Epithelial cell of esophagus (primary cell): ENCODE measurements around the gene CEP170B.
A peak's percentile ranks its signal among the peaks of the same experiment; 100 is the strongest.

Experiments
- DNase-seq: peaks from one replicate; pipeline ENCODE4 v3.0.0; 2010; ENCODE audit warnings: low read depth
- H3K4me3 ChIP-seq: 2 replicates; pipeline ENCODE4 v1.5.1; 2011; ENCODE audit warnings: mild to moderate bottlenecking, low read length, control low read depth
- TF ChIP-seq, protein P1 (sequence below): IDR thresholded peaks from 2 replicates; pipeline ENCODE4 v1.5.1; 2011; ENCODE audit warnings: low read depth, mild to moderate bottlenecking, low read length, control low read depth, inconsistent platforms; ENCODE audit not compliant: insufficient read depth; ENCODE audit errors: missing control alignments

The CEP170B gene

DNA sequence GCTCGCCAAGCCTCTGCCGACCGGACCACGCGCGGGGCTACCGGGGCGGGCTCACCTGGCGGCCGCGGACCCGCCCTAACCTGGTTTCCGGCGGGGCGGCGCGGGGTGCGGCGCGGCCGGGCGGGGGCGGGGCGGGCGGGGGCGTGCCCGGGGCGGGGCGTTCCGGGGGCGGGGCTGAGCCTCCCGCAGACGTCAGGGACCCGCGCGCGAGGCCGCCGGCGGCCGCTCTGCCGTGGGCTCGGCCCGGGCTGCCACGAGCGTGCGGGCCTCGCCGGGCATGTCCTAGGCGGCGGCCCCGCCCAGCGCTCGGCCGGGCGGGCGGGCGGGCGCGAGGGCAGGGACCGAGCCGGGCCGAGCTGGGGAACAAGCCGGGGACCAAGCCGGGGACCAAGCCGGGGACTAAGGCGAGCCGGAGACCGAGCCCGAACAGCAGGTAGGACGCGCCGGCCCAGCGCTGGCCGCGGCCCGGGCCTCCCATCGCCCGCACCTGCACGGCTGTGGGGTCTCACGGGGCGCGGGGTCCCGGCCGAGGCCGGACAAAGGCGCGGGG is at the start of gene CEP170B:
Gene CEP170B (plus strand): TSS at position 188 of the 550 bp plus-strand sequence. CDS start 3,183 bp downstream, outside the sequence.
- DNase-seq = peak; percentile 62
- H3K4me3 ChIP-seq = peak within 1 kb of the TSS; percentile 83
- TF ChIP-seq, protein P1, sequence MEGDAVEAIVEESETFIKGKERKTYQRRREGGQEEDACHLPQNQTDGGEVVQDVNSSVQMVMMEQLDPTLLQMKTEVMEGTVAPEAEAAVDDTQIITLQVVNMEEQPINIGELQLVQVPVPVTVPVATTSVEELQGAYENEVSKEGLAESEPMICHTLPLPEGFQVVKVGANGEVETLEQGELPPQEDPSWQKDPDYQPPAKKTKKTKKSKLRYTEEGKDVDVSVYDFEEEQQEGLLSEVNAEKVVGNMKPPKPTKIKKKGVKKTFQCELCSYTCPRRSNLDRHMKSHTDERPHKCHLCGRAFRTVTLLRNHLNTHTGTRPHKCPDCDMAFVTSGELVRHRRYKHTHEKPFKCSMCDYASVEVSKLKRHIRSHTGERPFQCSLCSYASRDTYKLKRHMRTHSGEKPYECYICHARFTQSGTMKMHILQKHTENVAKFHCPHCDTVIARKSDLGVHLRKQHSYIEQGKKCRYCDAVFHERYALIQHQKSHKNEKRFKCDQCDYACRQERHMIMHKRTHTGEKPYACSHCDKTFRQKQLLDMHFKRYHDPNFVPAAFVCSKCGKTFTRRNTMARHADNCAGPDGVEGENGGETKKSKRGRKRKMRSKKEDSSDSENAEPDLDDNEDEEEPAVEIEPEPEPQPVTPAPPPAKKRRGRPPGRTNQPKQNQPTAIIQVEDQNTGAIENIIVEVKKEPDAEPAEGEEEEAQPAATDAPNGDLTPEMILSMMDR = no peak

DNA sequence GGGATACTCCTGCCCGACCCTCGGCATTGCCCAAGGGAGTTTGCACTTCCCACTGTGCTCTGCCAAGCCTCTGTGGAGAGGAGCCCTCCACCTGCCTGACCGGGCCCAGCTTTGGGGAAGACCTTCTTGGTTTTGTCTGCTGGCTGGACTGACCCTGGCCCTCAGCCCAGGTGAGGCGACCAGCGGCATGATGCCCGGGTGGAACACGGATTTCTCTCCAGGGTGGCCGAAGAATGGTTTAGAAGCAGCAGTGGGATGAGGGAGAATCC is 48.5 kb upstream of the CEP170B start:
- TF ChIP-seq, protein P1 = no peak
- no peak for DNase-seq
- peak overlapping the region; percentile 73 for H3K4me3 ChIP-seq

DNA sequence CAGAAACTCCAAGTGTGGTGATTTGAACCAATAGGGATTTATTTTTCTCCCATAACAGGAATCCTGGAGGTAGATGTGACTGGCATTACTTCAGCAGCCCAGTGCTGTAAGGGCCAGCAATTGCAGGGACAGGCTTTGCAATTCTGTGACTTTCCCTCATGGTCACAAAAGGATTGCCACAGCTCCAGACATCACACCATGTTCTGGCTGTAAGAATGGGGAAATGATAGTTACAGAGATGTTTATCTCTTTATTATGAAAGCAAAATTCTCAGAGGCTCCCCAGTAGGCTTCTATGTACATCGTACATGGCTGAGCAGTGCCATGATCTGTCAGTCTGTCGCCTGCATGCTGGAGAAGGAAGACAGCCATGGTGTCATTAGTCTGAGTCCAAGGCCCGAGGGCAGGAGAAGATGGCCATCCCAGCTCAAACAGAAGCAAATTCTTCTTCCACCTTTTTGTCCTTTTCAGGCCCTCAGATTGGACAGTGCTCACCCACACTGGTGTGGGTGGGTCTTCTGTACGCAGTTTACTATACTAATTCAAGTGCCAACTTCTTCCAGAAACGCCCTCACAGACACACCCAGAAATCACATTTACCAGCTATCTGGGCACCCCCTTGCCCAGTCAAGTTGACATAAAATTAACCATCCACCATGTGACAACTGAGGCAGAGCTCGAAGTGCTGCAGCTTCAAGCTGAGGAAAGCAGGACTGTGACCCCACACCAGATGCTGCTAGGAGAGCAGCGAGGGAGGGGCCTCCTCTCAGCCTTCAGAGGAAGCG is 46.9 kb upstream of the CEP170B start:
- TF ChIP-seq, protein P1 = no peak
- no peak overlapping the region for H3K4me3 ChIP-seq
- no peak for DNase-seq

DNA sequence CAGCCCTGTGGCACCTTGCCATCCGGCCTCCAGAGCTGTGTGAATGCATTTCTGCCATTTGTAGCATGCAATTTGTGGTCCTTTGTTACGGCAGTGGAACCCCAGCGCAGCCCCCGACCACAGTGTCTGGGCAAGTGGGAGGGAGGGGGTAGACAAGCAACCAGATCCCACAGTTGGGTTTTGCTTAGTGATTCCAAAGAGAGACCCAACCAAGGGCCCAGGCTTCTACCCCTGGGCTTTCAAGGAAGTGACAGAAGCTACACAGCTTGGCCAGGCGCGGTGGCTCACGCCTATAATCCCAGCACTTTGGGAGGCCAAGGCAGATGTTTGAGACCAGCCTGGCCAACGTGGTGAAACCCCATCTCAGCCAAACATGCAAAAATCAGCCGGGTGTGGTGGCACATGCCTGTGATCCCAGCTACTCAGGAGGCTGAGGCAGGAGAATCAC is 46.3 kb upstream of the CEP170B start:
- H3K4me3 ChIP-seq = no peak overlapping the region
- no peak for DNase-seq
- TF ChIP-seq, protein P1 = no peak

DNA sequence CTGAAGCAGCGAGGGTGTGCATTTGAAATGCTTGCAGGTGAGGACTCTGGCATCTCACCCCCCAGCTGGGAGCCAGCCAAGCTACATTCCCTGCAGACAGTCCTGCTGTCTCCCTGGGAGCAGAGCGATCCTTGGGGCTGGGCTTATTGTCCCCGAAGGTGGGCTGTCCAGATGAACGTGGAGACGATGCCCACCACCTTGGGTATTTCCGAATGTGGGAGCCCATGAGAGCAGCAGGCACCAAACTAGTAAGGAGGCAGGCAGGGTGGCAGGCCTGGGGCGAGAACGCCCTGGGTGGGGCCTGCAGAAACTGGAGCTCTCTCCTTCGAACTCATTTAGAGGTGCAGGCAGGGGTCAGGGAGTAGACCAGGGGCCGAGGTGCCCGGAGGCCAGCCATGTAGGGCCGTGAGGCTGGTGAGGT is 45.7 kb upstream of the CEP170B start:
- DNase-seq = no peak
- H3K4me3 ChIP-seq = no peak overlapping the region
- TF ChIP-seq, protein P1 = no peak

DNA sequence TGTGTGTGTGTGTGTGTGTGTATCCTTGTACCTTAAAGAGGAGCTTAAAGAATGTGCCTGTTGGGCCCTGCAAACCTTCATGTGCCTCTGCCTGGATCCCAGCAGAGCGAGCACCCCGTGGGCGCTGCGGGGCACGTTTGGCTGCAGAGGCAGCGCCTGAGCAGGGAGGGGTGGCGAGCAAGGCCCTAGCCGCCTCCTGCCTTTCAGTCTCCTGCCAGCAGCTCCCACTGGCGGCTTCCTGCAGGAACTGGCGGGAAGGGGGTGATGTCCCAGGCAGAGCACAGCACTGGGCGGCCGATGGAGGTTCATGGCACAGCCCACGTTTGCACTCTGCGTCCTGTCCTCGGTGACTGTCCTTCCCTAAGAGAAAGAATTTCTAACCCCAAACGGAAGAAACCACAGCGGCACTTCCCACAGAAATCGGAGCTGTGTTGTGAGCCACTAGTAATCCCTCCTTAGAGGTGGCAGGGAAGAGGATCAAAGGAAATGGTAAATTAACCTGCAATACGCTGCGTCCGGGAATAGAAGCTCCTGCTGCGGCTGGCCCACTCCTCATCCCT is 44.3 kb upstream of the CEP170B start:
- TF ChIP-seq, protein P1 = peak; percentile 72
- DNase-seq = peak; percentile 80
- no peak overlapping the region for H3K4me3 ChIP-seq
